B cell (primary cell): ENCODE measurements around the gene NCAPG2.
"Not testable (repeated sequence)": the region's sequence is repeated elsewhere in the genome, so short reads cannot be mapped to it uniquely, and the experiment has no call there.

ENCODE experiments used
- CTCF ChIP-seq: fragments of 200-600 bp; IDR thresholded peaks from one replicate; pipeline ENCODE4 v1.8.0; 2022; ENCODE audit warnings: antibody characterized with exemption, mild to moderate bottlenecking
- EZH2 ChIP-seq: IDR thresholded peaks from 2 replicates; pipeline ENCODE4 v1.6.1; 2012; ENCODE audit warnings: borderline replicate concordance, low read depth, mild to moderate bottlenecking, moderate library complexity, low read length; ENCODE audit not compliant: insufficient read depth, poor library complexity, severe bottlenecking

GRCh38 chr7:158626289-158626688 lies 78.3 kb downstream of the NCAPG2 start:
- not testable (repeated sequence) for TF ChIP-seq CTCF, EZH2
